CD4-positive, alpha-beta T cell treated with Interleukin-6 for 4 hours (primary cell): ENCODE measurements around the gene SLC35D2.
A peak's percentile ranks its signal among the peaks of the same experiment; 100 is the strongest.

ENCODE experiments used
- DNase-seq: peaks from one replicate; pipeline ENCODE4 v3.0.0-alpha.2; 2020; ENCODE audit warnings: mixed read lengths

Gene SLC35D2

DNA sequence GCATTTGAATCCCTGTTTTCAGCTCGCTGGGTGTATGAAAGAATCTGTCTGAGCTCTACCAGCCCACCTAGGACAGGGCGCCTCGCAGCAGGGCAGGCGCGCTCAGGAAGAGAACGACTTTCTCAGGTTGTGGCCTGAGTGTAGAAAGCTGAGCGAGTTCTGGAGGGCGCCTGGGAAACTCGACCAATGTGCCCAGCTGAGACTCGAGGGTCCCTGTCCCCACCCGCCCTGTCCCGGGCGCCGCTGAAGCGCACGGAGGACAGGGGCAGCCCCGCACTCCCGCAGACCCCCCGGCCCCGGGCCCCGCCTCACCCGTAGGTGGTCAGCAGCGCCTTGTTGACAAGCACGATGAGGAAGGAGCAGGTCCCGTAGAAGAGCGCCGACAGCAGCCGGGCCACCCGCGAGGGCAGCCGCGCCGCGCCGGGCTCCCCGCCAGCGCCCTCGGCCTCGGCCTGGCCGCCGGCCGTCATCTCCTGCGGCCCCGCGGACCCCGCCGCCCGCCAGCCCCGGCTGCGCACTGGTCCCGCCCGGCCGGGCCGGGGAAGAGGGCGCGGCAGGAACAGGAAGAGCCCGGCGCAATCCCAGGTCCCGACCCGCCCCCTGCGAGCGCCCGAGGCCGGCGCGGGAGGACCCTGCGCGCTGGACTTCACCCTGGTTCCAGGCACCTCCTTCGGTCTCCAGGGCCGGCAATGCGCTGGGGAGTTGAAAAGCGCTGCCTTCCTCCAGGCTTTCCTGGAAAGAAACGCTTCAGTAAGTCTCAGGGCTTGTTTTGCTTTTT is at the start of gene SLC35D2:
Gene SLC35D2, minus strand, starts transcription at position 547 of the 778 bp plus-strand sequence. Its CDS starts 77 bp downstream, at position 470.
- peak; percentile 36 for DNase-seq

- no peak for DNase-seq
These were observed 46.9 kb upstream of the SLC35D2 start for GRCh38 chr9:96430377-96430776.

GRCh38 chr9:96429732-96430131 is 46.2 kb upstream of the SLC35D2 start:
- DNase-seq: no peak

DNA sequence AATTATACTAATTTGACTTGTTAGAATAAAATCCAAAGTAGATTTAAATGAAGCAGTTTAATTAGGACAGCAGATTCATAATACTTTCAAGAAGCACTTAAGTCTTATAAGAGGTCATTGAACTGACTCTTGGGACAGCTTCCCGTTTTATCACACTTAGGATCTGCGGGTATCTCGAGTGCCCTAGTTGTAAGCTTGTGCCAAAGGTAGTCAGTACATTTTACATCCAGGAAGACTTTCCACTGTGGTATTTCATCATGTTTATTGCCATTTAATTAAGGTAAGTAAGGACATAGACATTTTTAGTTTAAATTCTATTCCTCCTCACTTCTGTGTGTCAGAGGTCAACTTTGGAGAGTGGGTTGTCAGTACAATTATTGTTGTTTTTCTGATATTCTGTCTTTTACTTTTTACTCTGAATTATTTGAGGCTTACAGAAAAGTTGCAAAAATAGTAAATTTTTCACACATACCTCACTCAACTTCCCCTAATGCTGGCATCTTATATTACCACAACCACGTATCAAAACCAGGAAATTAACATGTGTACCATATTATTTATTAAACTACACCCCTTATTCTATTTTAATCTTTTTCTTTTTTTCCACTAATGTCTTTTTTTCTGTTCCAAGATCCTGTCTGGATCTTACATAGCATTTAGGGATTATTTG is 42.1 kb upstream of the SLC35D2 start:
- no peak for DNase-seq

DNA sequence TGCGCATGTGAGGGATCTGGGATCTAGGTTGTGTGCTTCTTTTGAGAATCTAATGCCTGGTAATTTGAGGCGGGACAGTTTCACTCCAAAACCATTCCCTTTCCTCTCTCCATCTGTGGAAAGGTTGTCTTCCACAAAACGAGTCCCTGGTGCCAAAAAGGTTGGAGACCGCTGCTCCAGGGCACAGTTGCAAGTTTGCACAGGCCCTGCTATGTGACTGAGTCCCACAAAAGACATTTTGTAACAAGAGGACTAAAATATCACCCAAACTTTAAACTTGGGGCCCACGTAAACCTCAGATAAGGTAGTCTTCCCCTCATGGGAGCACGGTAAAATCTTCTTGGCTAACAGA is 40.5 kb upstream of the SLC35D2 start:
- no peak for DNase-seq

GRCh38 chr9:96423322-96423984 is 39.9 kb upstream of the SLC35D2 start:
- DNase-seq: no peak

DNA sequence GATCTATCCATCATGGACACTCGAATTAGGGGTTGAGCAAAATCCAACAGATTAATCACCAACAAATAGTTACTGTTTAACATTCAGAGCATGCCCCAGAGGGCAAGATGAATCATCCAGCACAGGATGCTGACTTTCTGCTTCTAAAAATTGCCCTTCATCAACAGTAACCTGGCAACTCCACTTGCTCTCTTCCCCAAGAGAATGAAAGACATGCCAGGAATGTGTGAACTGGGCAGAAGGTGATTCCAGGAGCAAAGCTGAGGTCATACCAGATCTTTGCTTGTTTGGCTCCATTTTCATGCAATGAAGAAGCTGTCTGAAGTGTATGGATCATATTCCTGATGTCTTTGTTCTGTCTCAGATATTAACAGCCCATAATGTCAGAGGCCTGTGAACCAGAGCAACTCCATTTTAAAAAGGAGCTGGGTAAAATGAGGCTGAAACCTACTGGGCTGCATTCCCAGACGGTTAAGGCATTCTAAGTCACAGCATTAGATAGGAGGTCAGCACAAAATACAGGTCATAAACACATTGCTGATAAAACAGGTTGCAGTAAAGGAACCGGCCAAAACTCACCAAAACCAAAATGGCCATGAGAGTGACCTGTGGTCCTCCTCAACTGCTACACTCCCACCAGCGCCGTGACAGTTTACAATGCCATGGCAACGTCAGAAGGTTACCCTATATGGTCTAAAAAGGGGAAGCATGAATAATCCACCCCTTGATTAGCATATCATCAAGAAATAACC is 37.1 kb upstream of the SLC35D2 start:
- peak; percentile 40 for DNase-seq

DNA sequence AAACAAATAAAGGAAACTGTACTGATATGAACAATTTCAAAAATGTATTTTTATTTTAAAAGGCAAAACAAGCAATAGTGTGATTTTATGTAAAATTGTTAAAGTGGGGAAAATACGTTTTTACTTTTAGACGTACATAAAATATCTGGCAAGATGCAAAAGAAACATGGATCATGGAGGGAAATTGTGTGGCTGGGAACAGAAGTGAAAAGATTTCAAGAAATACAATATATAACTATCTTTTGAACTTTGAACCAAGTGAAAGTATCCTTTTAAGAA is 36.1 kb upstream of the SLC35D2 start:
- DNase-seq: no peak

- DNase-seq: peak; percentile 61
These were observed 35.6 kb upstream of the SLC35D2 start for GRCh38 chr9:96418920-96419690.

- DNase-seq: peak; percentile 96
These were observed 34.8 kb upstream of the SLC35D2 start, which contains the start of gene ZNF367 for GRCh38 chr9:96418083-96418919. TSS of gene ZNF367 (minus strand) at chr9:96418370. CDS start at chr9:96418032, 338 bp downstream.

DNA sequence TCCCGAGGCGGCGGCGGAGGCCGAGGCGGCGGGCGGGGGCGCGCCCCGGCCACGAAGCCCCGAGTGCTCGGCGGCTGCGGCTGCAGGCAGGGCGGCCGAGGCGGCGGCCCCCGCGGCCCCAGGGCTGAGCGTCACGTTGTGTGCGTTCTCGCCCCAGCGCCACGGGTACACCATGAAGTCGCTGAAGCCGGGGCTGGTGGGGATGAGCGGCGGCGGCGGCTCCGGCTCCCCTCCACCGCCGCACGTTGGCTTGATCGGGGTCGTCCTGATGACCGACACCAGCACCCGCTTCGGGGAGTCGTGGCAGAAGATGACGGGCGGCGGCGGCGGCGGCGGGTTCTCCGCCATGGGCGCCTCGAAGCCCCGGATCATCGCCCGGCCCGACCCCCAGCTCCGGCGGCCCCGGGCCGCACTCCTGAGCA is 34.2 kb upstream of the SLC35D2 start:
- DNase-seq: no peak

DNA sequence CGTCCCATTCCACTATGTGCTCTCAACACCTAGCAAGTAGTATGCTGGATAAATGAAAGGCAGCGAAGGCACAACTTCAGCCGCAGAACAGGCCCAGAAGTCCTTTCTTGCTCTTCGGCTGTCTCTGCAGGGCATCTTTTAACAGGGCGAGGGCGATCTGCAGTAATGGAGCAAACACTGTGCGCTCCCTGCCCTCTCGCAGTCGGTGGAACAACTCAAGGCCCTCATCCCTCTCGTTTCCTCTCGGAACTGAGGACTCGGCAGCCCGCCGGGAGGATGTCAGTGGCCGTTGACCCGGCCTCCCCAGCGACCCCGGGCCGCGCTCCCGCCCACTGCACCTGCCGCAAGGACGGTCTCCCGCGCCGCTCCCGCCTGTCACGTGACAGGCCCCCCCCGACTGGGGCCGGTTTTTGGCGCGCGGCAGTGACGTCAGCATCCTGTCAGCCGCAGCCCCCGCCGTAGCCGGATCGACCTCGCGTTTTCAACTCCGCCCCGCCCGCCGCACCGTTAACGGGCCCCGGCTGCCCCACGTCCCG is 33.6 kb upstream of the SLC35D2 start:
- peak; percentile 94 for DNase-seq

- DNase-seq: peak; percentile 44
These were observed 30.1 kb upstream of the SLC35D2 start for GRCh38 chr9:96413302-96414221.

GRCh38 chr9:96412174-96412913 is 28.8 kb upstream of the SLC35D2 start:
- DNase-seq: no peak

GRCh38 chr9:96411129-96411838 is 27.8 kb upstream of the SLC35D2 start:
- DNase-seq: no peak

DNA sequence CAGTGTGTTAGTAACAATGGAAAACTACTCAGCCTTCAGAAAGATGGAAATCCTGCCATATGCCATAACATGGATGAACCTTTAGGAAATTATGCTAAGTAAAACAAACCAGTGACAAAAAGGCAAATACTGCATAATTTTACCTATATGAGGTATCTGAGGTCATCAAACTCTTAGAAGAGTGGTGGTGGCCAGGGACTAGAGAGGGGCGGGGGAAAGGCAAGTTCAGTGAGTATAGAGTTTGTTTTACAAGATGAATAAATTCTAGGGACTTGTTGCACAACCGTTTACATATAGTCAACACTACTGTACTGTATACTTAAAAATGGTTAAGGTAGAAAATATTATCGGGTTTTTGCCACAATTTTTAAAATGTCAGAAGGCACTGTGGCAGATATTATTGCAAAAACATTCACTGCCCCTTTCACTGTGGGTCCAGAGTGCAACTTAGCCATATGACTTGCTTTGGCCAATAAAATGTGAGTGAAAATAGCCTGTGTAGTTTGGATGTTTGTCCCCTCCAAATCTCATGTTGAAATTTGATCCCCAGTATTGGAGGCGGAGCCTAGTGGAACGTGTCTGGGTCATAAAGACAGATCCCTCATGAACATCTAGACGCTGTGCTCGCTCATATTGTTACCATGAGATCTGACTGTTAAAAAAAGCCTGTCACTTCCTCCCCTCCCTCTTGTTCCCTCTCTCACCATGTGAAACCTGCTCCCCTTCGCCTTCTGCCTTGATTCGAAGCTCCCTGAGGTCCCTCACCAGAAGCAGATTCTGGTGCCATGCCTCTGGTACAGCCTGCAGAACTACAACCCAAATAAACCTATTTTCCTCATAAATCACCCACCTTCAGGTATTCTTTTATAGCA is 25.1 kb upstream of the SLC35D2 start:
- no peak for DNase-seq

GRCh38 chr9:96400132-96400910 is 16.8 kb upstream of the SLC35D2 start:
- DNase-seq: no peak
